IMR-90 (cell line): ENCODE results near the gene MAP2K5. TPM values are rescaled to one million over a fixed set of nuclear protein-coding genes. Genes with fewer than 3 reads are reported as not detected.

Experiments used
- ATAC-seq: fragments of 200-7000 bp; cut with Tn5 transposase; 2 replicates; pipeline ENCODE4 v1.9.1; 2020; ENCODE audit warnings: low read depth, mild to moderate bottlenecking, moderate library complexity
- BruUV-seq: library from RNA; stranded (reverse); fragments of 400-500 nt; replicated peaks from 2 replicates; lab custom pipeline; 2021; lab: Mats Ljungman, UMichigan
- CTCF ChIA-PET: fragments of 300-600 bp; formaldehyde crosslinking; extraction: SDS; loops from one replicate; lab custom pipeline; 2021; ENCODE audit warnings: antibody characterized with exemption; lab: Yijun Ruan, JAX
- POLR2A ChIA-PET: fragments of 300-600 bp; sonication (Branson Sonifier 250); formaldehyde crosslinking; loops from one replicate; lab custom pipeline; 2022; ENCODE audit warnings: antibody characterized with exemption; ENCODE audit not compliant: unreplicated experiment; lab: Charles Lee
- DNase-seq: peaks from one replicate; pipeline ENCODE4 v3.0.0; 2013
- H2AFZ ChIP-seq: replicated peaks from 2 replicates; pipeline ENCODE3; 2013; ENCODE audit warnings: low read length, mild to moderate bottlenecking; ENCODE audit not compliant: poor library complexity
- H2AK5ac ChIP-seq: 2 replicates; pipeline ENCODE4 v1.6.1; 2013; ENCODE audit warnings: low read depth, low read length, inconsistent platforms
- H2AK9ac ChIP-seq: replicated peaks from 2 replicates; pipeline ENCODE3; 2013; ENCODE audit warnings: mild to moderate bottlenecking, low read depth, low read length, moderate library complexity; ENCODE audit not compliant: poor library complexity
- H2BK120ac ChIP-seq: 2 replicates; pipeline ENCODE4 v1.6.1; 2013; ENCODE audit warnings: low read depth, low read length, inconsistent platforms
- H2BK15ac ChIP-seq: 3 replicates; pipeline ENCODE4 v1.6.1; 2013; ENCODE audit warnings: low read depth, low read length, inconsistent platforms
- H2BK20ac ChIP-seq: 2 replicates; pipeline ENCODE4 v1.6.1; 2013; ENCODE audit warnings: low read depth, mild to moderate bottlenecking, inconsistent platforms, low read length, moderate library complexity
- H2BK5ac ChIP-seq: 2 replicates; pipeline ENCODE4 v1.6.1; 2013; ENCODE audit warnings: mild to moderate bottlenecking, low read depth, low read length, inconsistent platforms; ENCODE audit not compliant: poor library complexity, severe bottlenecking
- H3K14ac ChIP-seq: replicated peaks from 2 replicates; pipeline ENCODE4 v1.6.1; 2013; ENCODE audit warnings: low read depth, low read length, inconsistent platforms
- H3K18ac ChIP-seq: 2 replicates; pipeline ENCODE4 v1.6.1; 2013; ENCODE audit warnings: low read depth, low read length, control low read depth
- H3K23ac ChIP-seq: 2 replicates; pipeline ENCODE4 v1.6.1; 2013; ENCODE audit warnings: low read depth, low read length, inconsistent platforms
- H3K27ac ChIP-seq: 2 replicates; pipeline ENCODE4 v1.5.1; 2013; ENCODE audit warnings: mild to moderate bottlenecking, control low read depth, low read length; ENCODE audit not compliant: insufficient read depth
- H3K27me3 ChIP-seq: 2 replicates; pipeline ENCODE4 v1.6.1; 2013; ENCODE audit warnings: low read length; ENCODE audit not compliant: control insufficient read depth, insufficient read depth
- H3K36me3 ChIP-seq: 2 replicates; pipeline ENCODE4 v1.6.1; 2013; ENCODE audit warnings: low read length, mixed read lengths; ENCODE audit not compliant: control insufficient read depth, insufficient read depth
- H3K4ac ChIP-seq: 2 replicates; pipeline ENCODE4 v1.6.1; 2013; ENCODE audit warnings: low read depth, low read length, inconsistent platforms
- H3K4me1 ChIP-seq: 2 replicates; pipeline ENCODE4 v1.6.1; 2013; ENCODE audit warnings: low read length, mixed read lengths; ENCODE audit not compliant: control insufficient read depth, insufficient read depth
- H3K4me2 ChIP-seq: 2 replicates; pipeline ENCODE4 v1.6.1; 2013; ENCODE audit warnings: low read depth, mild to moderate bottlenecking, control low read depth, low read length, moderate library complexity
- H3K4me3 ChIP-seq: 2 replicates; pipeline ENCODE4 v1.5.1; 2013; ENCODE audit warnings: low read depth, mild to moderate bottlenecking, control low read depth, low read length, moderate library complexity; ENCODE audit not compliant: insufficient read depth
- H3K56ac ChIP-seq: 2 replicates; pipeline ENCODE4 v1.6.1; 2013; ENCODE audit warnings: low read length, inconsistent platforms; ENCODE audit not compliant: insufficient read depth; ENCODE audit errors: extremely low read depth
- H3K79me1 ChIP-seq, 2 experiments: 2 replicates each; pipeline ENCODE4 v1.6.1; 2013; ENCODE audit warnings: low read length in 2 of 2, inconsistent platforms in 1 of 2, low read depth in 1 of 2
- H3K9ac ChIP-seq: 2 replicates; pipeline ENCODE4 v1.6.1; 2013; ENCODE audit warnings: low read depth, low read length, control low read depth
- H3K9me1 ChIP-seq: 2 replicates; pipeline ENCODE4 v1.6.1; 2013; ENCODE audit warnings: low read length, inconsistent platforms; ENCODE audit not compliant: insufficient read depth
- H3K9me3 ChIP-seq: 2 replicates; pipeline ENCODE4 v1.6.1; 2013; ENCODE audit warnings: low read length; ENCODE audit not compliant: control insufficient read depth, insufficient read depth
- H4K20me1 ChIP-seq: 2 replicates; pipeline ENCODE4 v1.6.1; 2013; ENCODE audit warnings: low read length, inconsistent platforms; ENCODE audit not compliant: insufficient read depth
- H4K5ac ChIP-seq: 2 replicates; pipeline ENCODE4 v1.6.1; 2013; ENCODE audit warnings: mild to moderate bottlenecking, low read depth, low read length, control low read depth
- H4K8ac ChIP-seq, 2 experiments: 2 replicates each; pipeline ENCODE4 v1.6.1; 2013; ENCODE audit warnings: low read depth in 2 of 2, low read length in 2 of 2, control low read depth in 1 of 2, inconsistent platforms in 1 of 2
- H4K91ac ChIP-seq: 2 replicates; pipeline ENCODE4 v1.6.1; 2013; ENCODE audit warnings: low read depth, low read length, inconsistent platforms; ENCODE audit not compliant: insufficient read depth
- BHLHE40 ChIP-seq: fragments of 150-350 bp; IDR thresholded peaks from 2 replicates; pipeline ENCODE4 v1.6.1; 2016; ENCODE audit warnings: mild to moderate bottlenecking, low read depth, low read length
- CEBPB ChIP-seq: IDR thresholded peaks from 2 replicates; pipeline ENCODE4 v1.6.1; 2012; ENCODE audit warnings: low read depth, low read length, improper control_type of control experiment
- CHD1 ChIP-seq: IDR thresholded peaks from 2 replicates; pipeline ENCODE4 v1.6.1; 2012; ENCODE audit warnings: low read depth, low read length, improper control_type of control experiment
- CTCF ChIP-seq: conservative IDR thresholded peaks from 2 replicates; pipeline ENCODE4 v1.5.1; 2012; ENCODE audit warnings: mild to moderate bottlenecking, low read depth, low read length, improper control_type of control experiment
- ELK1 ChIP-seq: fragments of 150-350 bp; IDR thresholded peaks from 2 replicates; pipeline ENCODE4 v1.6.1; 2016; ENCODE audit warnings: low read depth, mild to moderate bottlenecking, low read length, moderate library complexity, borderline replicate concordance
- FOS ChIP-seq: fragments of 150-350 bp; IDR thresholded peaks from 2 replicates; pipeline ENCODE4 v1.6.1; 2016; ENCODE audit warnings: low read depth, low read length
- MAFK ChIP-seq: IDR thresholded peaks from 2 replicates; pipeline ENCODE4 v1.6.1; 2012; ENCODE audit warnings: low read depth, low read length, improper control_type of control experiment
- MAZ ChIP-seq: IDR thresholded peaks from 2 replicates; pipeline ENCODE4 v1.6.1; 2012; ENCODE audit warnings: low read depth, mild to moderate bottlenecking, low read length, improper control_type of control experiment, moderate library complexity, borderline replicate concordance
- MXI1 ChIP-seq: IDR thresholded peaks from 2 replicates; pipeline ENCODE4 v1.6.1; 2012; ENCODE audit warnings: low read depth, mild to moderate bottlenecking, low read length, moderate library complexity, borderline replicate concordance
- NFE2L2 ChIP-seq: fragments of 150-350 bp; IDR thresholded peaks from 2 replicates; pipeline ENCODE4 v1.6.1; 2016; ENCODE audit warnings: low read depth, mild to moderate bottlenecking, low read length
- POLR2A ChIP-seq: IDR thresholded peaks from 2 replicates; pipeline ENCODE4 v1.6.1; 2012; ENCODE audit warnings: mild to moderate bottlenecking, low read depth, low read length
- RAD21 ChIP-seq: IDR thresholded peaks from 2 replicates; pipeline ENCODE4 v1.6.1; 2012; ENCODE audit warnings: low read length, improper control_type of control experiment
- RCOR1 ChIP-seq: IDR thresholded peaks from 2 replicates; pipeline ENCODE4 v1.6.1; 2012; ENCODE audit warnings: mild to moderate bottlenecking, low read length, improper control_type of control experiment; ENCODE audit not compliant: insufficient replicate concordance
- RFX5 ChIP-seq: IDR thresholded peaks from 2 replicates; pipeline ENCODE4 v1.8.0; 2012; ENCODE audit warnings: low read depth, mild to moderate bottlenecking, low read length, moderate library complexity
- SMC3 ChIP-seq: fragments of 150-350 bp; IDR thresholded peaks from 2 replicates; pipeline ENCODE4 v1.6.1; 2016; ENCODE audit warnings: low read depth, mild to moderate bottlenecking, antibody characterized with exemption, low read length, moderate library complexity
- USF2 ChIP-seq: fragments of 150-350 bp; IDR thresholded peaks from 2 replicates; pipeline ENCODE4 v1.6.1; 2017; ENCODE audit warnings: mild to moderate bottlenecking, antibody characterized with exemption, low read length, low read depth
- WGBS, 2 experiments: methylation state at CpG; one replicate each; pipeline versions ENCODE4 v1.1.5 to v1.1.7; 2013; ENCODE audit warnings: missing lambda C conversion rate in 2 of 2; ENCODE audit not compliant: insufficient read length in 1 of 2; ENCODE audit errors: extremely low coverage in 2 of 2; 5-methylcytosine and 5-hydroxymethylcytosine counted together
- dilution Hi-C: fragments of 300-500 bp; cut with HindIII; formaldehyde crosslinking; loops from one replicate; pipeline ENCODE4 v1.14.3; 2018; ENCODE audit warnings: low sequenced_read_pairs; ENCODE audit not compliant: unreplicated experiment
- in situ Hi-C: fragments of 300-500 bp; cut with MboI; formaldehyde crosslinking; loops from 3 replicates; pipeline ENCODE4 v1.14.3; 2019; ENCODE audit warnings: low sequenced_read_pairs, inconsistent platforms, mixed read lengths
- intact Hi-C: fragments of 100-400 bp; cut with micrococcal nuclease; formaldehyde crosslinking; loops from 2 replicates; pipeline ENCODE4 v1.10.0; 2022
- polyA plus RNA-seq, 3 experiments: library from polyadenylated mRNA; depleted of rRNA; stranded (reverse); fragments of >200 nt; gene quantifications; 2 replicates each; pipeline ENCODE4 v1.2.3, GENCODE V29; 2012; ENCODE audit warnings: low replicate concordance in 1 of 3
- total RNA-seq: library from RNA; depleted of rRNA; stranded (reverse); fragments of >200 nt; gene quantifications from 2 replicates; pipeline ENCODE4 v1.2.3, GENCODE V29; 2012

MAP2K5 gene
- total and polyA plus RNA-seq, 2 of the 4 experiments (the other 2 are of a cell fraction): 1.6 to 6.1 TPM

GRCh38 chr15:67784090-67784781 lies 241.7 kb downstream of the MAP2K5 start:
- Histone ChIP-seq H3K4me3 (no peak overlapping the region), H3K9me3 (no peaks in the 10 kb centered on the region), H3K27me3 (no peaks in the 10 kb centered on the region), H2BK5ac (no peak overlapping the region), H2BK15ac (no peak overlapping the region), H4K20me1 (0 out of 2 replicates have a peak, but pooled peaks cover 3% of the 10 kb centered on the region), H3K4me1 (no peaks in the 10 kb centered on the region), H2BK120ac (no peak overlapping the region), H3K4me2 (no peak overlapping the region), H4K5ac (no peak overlapping the region), H3K23ac (no peak overlapping the region), H3K4ac (no peak overlapping the region), H3K18ac (no peak overlapping the region), H3K79me1 (no peaks in the 10 kb centered on the region), H2AFZ (no peak overlapping the region), H2AK9ac (no peak overlapping the region), H3K14ac (no peak overlapping the region), H2AK5ac (no peak overlapping the region), H4K8ac (no peak overlapping the region), H3K56ac (no peak overlapping the region), H2BK20ac (no peak overlapping the region), H3K9me1 (no peaks in the 10 kb centered on the region), H4K91ac (no peak overlapping the region), H3K9ac (no peak overlapping the region), H3K36me3 (peaks cover 4% of the 10 kb centered on the region; the same call in 1 of the 2 replicates), H3K27ac (no peak overlapping the region)
- DNase-seq (no peak), ATAC-seq (no peak)
- no peak for TF ChIP-seq MAFK
- TF ChIP-seq SMC3: no peak
- no peak for TF ChIP-seq ELK1
- no peak for TF ChIP-seq CHD1
- TF ChIP-seq CTCF: no peak
- no peak for TF ChIP-seq RAD21
- no peak for TF ChIP-seq CEBPB
- TF ChIP-seq NFE2L2: no peak
- TF ChIP-seq MXI1: no peak
- TF ChIP-seq BHLHE40: no peak
- no peak for TF ChIP-seq MAZ
- no peak for TF ChIP-seq RFX5
- no peak for TF ChIP-seq FOS
- TF ChIP-seq USF2: no peak
- no peak for TF ChIP-seq RCOR1
- no peak for TF ChIP-seq POLR2A
- intact Hi-C loops: no loop called here
- dilution Hi-C loops: no loop called here
- POLR2A ChIA-PET: no interaction called here
- CTCF ChIA-PET: no interaction called here
- in situ Hi-C loops: no loop called here
- no TSS peak for BruUV-seq
- no CpG with 5 or more reads among the region's 4 CpGs for WGBS, 2 experiments
